Hematopoietic multipotent progenitor cell (in vitro differentiated cells): ENCODE measurements around the gene RNF183. TPM values are rescaled to one million over a fixed set of nuclear protein-coding genes. Genes with fewer than 3 reads are reported as not detected.
"Not testable (repeated sequence)": the region's sequence is repeated elsewhere in the genome, so short reads cannot be mapped to it uniquely, and the experiment has no call there.

Experiments
- DNase-seq, 3 donors: peaks; one replicate each; pipeline ENCODE4 v3.0.0-alpha.2; 2011 to 2015; ENCODE audit warnings: low read depth in 2 of 3, low spot score in 2 of 3
- total RNA-seq: library from RNA; depleted of rRNA; stranded (reverse); fragments of >200 nt; gene quantifications from one replicate; pipeline ENCODE4 v1.2.3, GENCODE V29; 2012

Gene RNF183
- total RNA-seq, 1 donor = under 0.01 TPM

DNA sequence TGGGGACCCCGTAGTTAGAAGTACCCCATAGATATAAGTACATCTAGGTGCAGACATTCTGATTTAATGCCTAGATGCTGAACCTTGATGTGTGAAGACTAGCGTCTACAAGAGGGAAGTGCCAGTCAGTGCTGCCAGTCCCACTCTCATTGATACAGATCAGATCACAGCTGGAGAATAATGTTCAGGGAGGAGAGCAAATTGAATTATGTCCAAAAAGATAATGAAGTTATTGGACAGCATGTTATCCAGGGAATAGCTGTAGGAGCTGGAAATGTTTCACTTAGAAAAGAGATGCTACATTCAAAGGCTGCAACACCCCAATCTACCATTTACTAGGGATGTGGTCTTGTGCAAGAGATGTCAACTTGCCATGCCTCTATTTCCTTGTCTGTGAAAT is 15.9 kb upstream of the RNF183 start:
- DNase-seq = no peak

DNA sequence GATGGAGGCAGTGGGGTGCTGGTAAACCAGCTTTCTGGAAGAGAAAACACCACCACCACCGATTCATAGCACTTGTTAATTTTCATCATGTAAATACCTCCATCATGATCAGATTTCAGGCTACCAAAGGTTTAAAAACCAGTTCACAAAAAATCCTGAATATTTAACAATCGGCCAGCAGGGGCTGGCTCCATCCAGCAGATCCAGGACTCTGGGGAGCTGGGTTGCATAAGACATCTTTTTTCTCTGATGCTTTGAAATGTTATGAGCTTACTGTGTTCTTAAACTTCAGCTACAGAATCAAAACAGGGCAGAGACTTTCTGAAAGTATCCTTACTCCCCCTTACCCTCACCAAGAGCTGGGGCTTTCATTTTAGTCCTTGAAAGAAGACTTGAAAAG is 14.6 kb upstream of the RNF183 start:
- no peak for DNase-seq

DNA sequence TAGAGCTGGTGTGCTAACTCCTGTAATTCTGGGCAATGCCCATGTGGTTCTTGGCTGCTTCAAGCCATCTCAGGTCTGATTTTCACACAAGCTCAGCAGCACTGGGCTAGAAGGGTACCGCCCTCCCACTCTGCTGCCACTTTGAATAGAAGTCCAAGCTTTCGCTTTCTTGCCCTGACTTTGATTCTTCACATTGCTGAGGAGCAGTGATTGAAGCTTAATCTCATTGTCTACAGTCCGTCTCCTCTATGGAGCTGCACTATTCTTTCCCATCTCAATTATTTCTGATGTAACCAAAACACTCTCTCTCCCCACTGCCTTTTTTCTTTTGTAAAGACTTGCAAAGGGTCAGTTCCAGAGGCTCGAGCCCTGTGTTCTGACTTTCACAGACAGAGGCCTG is 12.9 kb upstream of the RNF183 start:
- no peak for DNase-seq

DNA sequence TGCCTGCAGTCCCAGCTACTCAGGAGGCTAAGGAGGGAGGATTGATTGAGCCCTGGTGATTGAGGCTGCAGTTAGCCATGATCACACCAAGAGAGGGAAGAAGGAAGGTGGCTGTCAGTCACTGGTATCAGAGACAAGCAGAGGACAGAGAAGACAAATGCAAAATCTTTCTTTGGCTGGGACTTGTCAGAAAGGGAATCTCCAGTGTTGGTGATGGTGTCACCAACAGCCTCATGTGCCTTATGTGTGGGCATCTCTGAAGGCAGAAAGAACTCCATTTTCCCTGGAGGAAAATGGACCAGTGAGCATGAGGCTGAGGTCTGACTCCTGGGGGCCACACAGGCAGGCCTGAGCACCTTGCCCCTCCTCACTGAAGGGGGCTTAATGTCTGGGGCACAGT is 12.1 kb upstream of the RNF183 start:
- DNase-seq = no peak

DNA sequence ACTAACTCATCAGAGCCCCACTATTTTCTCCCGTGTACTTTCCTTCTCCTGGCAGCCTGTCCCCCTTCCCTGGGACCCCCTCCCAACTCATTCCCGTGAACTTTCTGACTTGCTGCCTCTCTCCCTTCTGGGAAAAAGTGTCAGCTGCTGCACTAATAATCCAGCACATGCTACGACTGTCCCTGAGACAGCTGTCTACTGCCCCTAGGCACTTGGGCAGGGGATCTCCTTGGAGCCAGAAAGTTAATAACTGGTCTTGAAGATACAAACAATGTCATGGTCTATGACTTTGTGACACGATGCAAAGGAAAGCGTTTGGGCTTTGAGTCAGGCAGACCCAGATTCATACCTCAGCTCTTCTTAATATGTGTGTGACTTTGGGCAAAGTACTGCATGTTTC is 10.1 kb upstream of the RNF183 start:
- DNase-seq = no peak

DNA sequence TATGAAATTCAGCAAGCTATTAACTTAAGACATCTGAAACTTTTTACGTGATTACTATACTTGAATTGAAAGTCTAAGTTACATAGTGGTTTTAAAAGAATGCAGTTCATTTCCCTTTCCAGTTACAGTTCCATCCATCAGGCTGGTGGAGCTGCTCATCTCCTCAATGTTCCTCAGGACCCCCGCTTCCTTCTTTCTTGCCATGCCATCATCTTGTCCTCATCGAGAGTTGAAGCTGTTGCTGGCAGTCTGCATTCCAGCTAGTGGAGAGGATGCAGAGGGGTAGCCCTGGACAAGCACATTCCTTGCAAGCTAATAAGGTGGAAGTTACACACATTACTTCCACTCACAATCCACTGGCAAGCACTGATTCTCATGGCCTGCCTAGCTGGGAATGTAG is 8.8 kb upstream of the RNF183 start:
- no peak for DNase-seq

DNA sequence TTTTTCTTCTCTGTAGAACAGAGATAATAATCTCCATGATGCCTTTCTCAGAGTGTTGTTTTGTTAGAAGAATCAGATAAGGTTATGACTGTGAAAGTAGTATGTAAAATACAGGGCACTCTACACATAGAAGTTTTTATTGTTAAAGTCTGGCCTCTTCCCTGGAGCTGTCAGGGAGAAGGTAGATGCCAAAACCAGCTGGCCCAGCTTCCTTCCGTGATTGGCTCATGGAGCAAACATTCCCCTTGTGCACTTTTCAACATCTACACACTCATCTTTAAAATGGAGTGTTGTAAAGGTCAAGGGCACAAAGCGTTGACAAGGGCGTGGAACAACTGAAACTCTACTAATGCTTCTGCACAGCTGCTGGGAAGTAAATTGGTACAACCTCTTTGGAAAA is 7.4 kb upstream of the RNF183 start:
- no peak for DNase-seq

DNA sequence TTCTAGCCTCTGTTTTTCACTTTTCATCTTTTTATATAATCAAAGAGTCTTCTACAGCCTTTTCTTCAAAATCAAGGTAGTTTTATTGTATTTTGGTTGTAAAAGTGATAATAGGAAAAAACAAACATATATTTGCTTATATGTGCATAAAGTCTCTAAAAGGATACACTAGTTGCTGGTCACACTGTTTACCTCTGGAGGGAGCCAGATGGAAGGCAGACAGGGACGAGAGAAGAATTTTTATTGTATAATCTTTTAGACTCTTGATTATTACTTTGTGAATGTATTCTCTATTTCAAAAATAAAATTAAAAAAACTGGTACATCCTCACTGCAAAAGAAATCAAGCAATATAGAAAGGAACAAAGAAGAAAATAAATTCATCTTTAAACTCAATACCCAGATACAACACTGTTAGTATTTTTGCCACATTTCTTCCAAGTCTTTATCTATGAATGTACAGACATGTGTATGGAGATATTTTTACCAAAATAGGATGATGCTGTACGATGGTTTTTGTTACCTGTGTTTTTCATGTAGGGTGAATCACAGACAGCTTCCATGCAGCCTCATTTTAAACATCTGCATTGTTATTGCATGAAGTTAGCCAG is 6.1 kb upstream of the RNF183 start:
- peak in 2 of 3 donors; percentile 42 to 78 for DNase-seq

DNA sequence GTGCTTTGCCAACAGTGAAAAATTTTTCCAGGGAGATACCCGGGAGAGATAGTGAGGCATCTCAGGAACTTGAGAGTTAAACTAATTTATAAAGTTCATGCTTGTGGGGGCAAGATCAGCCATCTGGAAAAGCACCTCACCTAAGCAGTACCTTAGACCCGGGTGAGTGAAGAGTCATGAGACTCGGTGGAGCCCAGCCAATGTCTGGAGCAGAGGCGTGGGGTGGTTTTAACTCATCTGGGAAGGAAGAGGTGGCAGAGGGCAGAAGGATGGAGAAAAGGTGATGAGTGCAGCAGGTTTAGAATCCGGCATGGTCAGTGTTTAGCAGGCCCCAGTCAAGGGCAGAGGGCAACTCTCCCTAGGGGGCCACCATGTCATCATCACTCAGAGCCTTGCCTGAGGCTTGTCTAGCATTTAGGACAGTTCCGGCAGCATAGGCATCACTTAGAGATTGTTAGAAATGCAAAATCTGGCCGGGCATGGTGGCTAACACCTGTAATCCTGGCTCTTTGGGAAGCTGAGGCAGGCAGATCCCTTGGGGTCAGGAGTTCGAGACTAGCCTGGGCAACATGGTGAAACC is 4.3 kb upstream of the RNF183 start:
- DNase-seq = no peak

DNA sequence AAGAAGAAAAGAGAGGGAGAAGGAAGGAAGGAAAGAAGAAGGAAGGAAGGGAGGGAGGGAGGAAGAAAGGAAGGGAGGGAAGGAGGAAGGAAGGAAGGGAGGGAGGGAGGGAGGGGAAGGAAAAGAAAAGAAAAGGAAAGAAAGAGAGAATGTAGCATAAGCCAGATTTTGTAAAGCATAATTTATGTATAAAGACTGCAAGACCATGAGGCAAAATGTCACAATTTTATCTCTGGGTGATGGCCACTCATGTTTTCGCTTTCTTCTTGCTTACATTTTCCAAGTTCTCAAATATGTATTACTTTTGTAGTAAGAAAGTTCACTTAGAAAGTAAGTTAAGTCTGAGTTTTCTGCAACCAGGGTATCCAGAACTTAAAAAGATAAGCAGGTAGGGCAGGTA is 3.4 kb upstream of the RNF183 start:
- DNase-seq = no peak

DNA sequence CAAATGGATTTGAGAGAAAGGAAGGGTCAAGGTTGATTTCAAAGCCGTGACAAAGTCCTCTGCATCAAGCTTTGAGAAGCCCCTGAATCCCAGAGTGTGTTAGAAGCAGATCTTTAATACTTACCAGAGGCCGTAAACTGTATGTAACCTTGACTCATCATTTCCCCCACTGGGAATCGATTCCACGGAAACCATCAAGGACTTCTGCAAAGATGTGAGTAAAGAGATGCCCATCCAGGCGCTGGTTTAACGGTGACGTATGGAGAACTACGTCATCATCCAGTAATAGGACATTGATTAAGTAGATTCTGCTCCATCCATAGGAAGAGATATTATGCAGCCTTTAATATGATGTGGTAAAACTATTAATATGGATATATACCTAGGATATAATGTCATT is 1.6 kb downstream of the RNF183 start:
- no peak for DNase-seq

DNA sequence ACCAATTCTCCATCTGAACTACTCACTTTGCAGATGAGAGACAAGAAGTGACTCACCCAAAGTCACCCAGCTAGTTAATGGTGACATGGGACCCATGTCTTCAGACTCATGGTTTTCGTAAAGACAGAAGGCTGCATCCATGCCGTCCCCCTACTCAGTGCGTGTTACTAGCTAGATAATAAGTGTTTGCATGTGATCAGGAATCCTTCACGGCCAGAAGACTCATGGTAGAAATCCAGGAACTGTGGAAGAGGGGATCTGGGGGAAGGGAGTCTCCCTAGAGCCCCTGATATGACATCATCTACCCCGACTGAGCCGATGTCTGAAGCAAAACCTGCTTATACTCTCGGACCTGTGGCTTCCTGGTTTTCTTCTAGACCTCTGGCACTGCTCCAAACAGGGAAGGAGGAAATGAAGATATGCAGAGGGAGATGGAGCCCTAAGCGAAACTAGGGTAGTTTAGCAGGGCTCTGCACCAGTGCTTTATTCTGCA is 3.3 kb downstream of the RNF183 start:
- peak in 2 of 3 donors; percentile 64 to 91 for DNase-seq

DNA sequence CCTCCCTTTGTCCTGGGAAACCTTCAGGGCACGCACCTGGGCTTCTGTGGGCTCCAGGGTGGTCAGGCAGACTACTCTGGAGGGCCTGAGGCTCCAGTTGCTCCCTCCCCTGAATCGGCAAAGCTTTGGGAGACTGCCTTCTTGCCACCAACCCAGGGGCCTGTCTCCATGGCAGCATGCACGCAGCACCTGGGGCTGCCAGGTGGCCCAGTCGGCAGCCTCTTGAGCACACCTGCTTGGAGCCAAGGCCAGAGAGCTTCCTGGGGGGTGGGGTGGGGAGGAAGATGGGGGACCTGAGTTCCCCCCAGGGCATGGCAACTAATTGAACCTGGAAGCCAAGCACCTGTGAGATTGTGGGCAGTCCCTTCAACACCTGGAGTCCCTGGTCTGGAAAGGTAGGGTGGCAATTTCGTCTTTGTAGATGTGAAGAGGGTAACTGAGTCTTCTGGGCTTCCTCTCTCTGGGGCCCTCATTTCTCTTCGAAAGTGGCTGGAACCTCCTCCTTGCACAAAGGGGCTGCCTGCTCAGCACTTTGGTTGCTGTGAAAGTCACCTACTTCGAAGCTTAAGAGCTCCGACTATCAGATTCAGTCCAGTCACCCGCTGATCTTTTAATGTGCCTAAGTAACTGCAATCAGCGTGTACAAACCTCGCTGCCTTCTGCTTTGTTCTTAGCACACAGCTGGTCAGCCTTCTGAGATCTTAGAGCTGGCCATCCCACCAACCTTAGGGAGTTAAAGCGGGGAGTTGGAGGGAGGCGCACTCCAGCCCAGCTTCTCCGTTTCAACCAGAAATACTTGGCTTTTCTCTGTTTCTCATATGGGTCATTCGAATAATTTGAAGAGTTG is 4.0 kb downstream of the RNF183 start:
- no peak for DNase-seq

DNA sequence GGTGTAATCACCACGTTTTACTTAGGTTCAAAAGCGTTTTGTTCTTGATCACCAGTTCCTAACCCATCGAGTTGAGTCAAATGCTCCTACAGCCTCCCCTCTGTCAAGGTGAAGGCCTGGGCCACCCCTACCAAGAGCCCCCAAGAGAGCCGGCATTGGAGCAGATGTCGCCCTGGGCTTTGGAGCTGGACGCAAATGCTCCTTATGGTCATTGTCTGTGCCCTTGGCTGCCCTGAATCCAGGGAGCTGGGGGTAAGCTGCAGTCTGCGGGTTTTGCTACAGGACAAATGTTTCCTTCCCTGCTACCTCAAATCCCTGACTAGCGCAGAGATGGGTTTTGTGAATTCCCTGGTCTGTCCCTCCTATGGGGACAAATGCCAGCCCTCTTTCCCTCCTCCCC is 4.9 kb downstream of the RNF183 start:
- DNase-seq = no peak

DNA sequence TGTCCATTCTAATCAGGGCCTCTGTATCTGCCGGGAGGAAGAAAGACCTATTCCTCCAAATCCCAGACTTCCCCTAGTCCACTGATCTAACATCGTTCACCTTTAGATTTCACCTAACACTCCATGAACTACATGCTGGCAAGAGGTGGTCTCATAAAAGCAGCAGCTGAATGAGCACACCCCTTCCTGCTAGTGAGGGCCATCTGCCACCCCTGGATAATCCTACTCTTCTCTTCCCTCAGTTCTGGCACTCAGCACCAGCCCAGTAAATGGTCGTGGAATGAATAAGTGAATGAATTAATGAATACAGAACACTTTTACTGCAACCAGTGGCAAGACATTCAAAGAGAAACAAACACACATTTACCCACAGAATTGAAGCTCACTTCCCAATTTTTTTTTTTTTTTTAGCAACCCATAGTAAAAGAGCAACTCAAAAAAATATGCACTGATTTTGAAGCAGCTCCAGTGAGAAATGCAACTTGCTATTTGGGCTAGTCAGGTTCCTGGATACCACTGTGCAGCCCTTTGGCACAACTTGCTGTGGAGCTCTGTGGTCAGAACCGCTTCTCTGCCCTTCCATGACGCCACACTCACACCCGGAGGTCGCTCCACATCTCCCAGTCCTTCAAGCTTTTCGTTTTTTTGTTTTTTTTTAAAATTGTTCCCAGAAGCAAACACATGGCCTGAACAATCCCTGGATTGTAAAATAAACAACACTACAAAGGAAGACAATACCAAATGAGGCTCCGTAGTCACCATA is 6.2 kb downstream of the RNF183 start:
- DNase-seq = no peak

DNA sequence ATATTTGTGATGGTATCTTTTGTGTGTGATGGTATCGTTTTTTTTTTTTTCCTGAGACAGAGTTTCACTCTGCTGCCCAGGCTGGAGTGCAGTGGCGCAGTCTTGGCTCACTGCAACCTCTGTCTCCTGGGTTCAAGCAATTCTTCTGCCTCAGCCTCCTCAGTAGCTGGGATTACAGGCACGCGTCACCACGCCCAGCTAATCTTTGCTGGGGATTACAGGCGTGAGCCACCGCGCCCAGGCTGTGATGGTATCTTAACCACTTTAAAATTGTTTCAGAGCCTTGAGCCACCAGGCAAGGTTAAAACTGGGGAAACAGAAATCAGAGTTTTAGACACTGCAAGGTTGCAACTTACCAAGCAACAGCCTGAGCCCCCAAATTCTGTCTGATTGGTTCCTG is 6.9 kb downstream of the RNF183 start:
- DNase-seq = not testable (repeated sequence)

DNA sequence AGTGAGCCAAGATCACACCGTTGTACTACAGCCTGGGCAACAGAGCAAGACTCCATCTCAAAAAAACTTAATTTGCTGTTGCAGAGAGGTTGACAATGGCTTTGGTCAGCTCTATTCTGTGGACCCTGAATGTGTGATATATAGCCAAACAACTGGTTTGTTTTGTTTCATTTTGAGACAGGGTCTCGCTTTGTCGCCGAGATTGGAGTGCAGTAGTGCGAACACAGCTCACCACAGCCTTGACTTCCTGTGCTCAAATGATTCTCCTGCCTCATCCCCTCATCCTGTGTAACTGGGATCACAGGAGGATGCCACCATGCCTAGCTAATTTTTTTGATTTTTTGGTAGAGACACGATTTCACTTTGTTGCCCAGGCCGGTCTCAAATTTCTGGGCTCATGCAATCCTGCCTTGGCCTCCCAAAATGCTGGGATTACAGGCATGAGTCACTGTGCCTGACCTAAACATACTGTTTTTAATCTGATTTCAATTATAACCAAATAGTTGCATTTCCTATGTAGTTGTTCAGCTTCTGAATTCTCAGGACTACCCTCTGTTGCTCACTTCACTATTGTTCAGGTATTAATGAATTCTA is 9.8 kb downstream of the RNF183 start:
- no peak for DNase-seq

DNA sequence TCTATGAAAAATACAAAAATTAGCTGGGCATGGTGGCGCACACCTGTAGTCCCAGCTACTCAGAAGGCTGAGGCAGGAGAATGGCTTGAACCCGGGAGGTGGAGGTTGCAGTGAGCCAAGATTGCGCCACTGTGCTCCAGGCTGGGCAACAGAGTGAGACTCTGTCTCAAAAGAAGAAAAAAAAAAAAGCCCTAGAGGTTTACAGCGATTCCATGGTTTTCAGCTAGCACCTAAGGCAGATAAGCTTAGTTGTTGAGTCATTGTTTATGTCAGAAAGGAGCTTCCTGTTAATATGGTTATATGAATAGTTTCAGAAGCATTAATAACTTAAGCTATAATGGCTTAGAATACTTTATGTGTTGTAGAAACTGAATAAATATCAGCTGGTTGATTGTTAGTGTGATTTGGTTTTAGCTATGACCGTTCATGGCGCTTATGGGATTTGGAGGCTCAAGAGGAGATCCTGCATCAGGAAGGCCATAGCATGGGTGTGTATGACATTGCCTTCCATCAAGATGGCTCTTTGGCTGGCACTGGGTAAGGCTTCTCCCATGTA is 13.0 kb downstream of the RNF183 start:
- DNase-seq = no peak

DNA sequence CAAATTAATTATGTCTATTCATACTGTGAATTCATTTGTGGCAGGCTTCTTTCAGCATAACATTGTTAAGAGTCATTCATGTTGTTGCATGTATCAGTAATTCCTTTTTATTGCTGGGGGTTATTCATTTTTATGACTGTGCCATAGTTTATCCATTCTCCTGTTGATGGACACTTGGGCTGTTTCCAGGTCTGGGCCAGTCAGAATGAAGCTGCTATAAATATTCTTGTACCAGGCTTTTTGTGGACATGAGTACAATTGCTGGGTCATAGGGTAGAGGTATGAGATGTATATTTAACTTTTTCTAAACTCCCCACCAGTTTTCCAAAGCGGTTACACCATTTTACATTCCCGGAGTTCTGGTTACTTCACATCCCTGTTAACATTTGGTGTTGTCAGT is 14.1 kb downstream of the RNF183 start:
- no peak for DNase-seq

DNA sequence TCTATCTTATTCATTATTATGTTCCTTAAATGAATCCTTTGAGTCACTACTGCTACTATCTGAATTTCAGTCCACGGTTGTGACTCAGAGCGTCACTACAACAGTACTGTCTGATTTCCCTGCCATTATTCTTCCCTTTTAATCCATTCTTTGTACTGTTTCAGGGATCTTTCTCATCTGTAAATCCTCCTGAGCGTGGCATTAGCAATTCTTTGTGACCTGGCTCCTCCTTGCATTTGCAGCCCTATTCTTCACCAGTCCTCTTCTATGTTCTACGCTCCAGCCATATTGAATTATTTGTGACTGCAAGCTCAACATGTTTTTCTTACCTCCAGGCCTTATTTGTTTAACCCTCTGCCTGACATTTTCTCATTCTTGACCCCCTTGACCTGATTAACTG is 21.8 kb downstream of the RNF183 start:
- DNase-seq = no peak

DNA sequence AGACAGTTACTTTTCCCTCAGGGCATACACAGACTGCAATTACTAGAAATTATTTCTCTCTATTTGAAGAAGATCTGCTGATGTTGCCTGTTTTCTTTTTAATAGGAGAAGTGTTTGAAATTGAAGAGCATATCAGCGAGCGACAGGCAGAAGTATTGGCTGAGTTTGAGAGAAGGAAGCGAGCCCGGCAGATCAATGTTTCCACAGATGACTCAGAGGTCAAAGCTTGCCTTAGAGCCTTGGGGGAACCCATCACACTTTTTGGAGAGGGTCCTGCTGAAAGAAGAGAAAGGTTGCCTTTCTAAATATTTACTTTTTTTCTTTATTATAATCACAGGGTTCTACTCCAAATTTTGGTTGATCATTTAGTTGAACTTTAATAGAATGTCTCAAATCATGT is 24.3 kb downstream of the RNF183 start:
- no peak for DNase-seq
